ENCODE measurements around the gene AQP9.

Gene AQP9

GRCh38 chr15:58233341-58233740 is 95.2 kb downstream of the AQP9 start:
- H3K36me3 Mint-ChIP-seq (ENCODE audit: low read depth), result no peaks in the 10 kb centered on the region
- peaks cover 15% of the 10 kb centered on the region for H3K27me3 Mint-ChIP-seq (ENCODE audit: low read depth)
- H3K27ac Mint-ChIP-seq, result no peak overlapping the region
- H3K9me3 Mint-ChIP-seq, result no peaks in the 10 kb centered on the region
- peaks cover 8% of the 10 kb centered on the region for H3K4me1 Mint-ChIP-seq (ENCODE audit: low read depth)
- no peak overlapping the region for H3K4me3 Mint-ChIP-seq
- DNase-seq (ENCODE audit: low spot score), result no peak
